Activated naive CD8-positive, alpha-beta T cell treated with anti-CD3 and anti-CD28 coated beads, Interleukin-2, amount 50 U/mL, for 24 hours (primary cell): ENCODE data around the gene BMPR2.
A peak's percentile ranks its signal among the peaks of the same experiment; 100 is the strongest.

Experiments used
- ATAC-seq: fragments of 150-1000 bp; cut with Tn5 transposase; one replicate; pipeline ENCODE4 v1.10.0; 2021
- DNase-seq: peaks from one replicate; pipeline ENCODE4 v3.0.0; 2021
- H3K27ac Mint-ChIP-seq: one replicate; pipeline ENCODE4 v1.8.0; 2021; ENCODE audit warnings: mild to moderate bottlenecking, mixed read lengths
- H3K27me3 Mint-ChIP-seq: one replicate; pipeline ENCODE4 v1.8.0; 2021; ENCODE audit warnings: mixed read lengths
- H3K36me3 Mint-ChIP-seq: one replicate; pipeline ENCODE4 v1.8.0; 2021; ENCODE audit warnings: low read depth, mixed read lengths
- H3K4me1 Mint-ChIP-seq: one replicate; pipeline ENCODE4 v1.8.0; 2021; ENCODE audit warnings: mixed read lengths
- H3K4me3 Mint-ChIP-seq: one replicate; pipeline ENCODE4 v1.8.0; 2021; ENCODE audit warnings: mild to moderate bottlenecking, moderate library complexity, mixed read lengths
- H3K9me3 Mint-ChIP-seq: one replicate; pipeline ENCODE4 v1.8.0; 2021; ENCODE audit warnings: mixed read lengths

BMPR2 gene

GRCh38 chr2:202605174-202605573 lies 229.0 kb downstream of the BMPR2 start:
- Mint-ChIP-seq H3K36me3 (peaks cover 2% of the 10 kb centered on the region), H3K27ac (peak overlapping the region; percentile 85)

GRCh38 chr2:202608142-202608852 lies 232.2 kb downstream of the BMPR2 start:
- Mint-ChIP-seq H3K27ac (no peak overlapping the region), H3K4me1 (peaks cover 26% of the 10 kb centered on the region), H3K36me3 (peaks cover 2% of the 10 kb centered on the region)

More at GRCh38 chr2:202605174-202605573, 229.0 kb downstream of the BMPR2 start:
- Mint-ChIP-seq H3K4me1 (peaks cover 23% of the 10 kb centered on the region), H3K9me3 (no peaks in the 10 kb centered on the region), H3K27me3 (no peaks in the 10 kb centered on the region), H3K4me3 (no peak overlapping the region)
- ATAC-seq (peak; percentile 55), DNase-seq (no peak)

GRCh38 chr2:202609381-202610145 lies 233.4 kb downstream of the BMPR2 start:
- peak; percentile 89 for ATAC-seq

More at GRCh38 chr2:202608142-202608852, 232.2 kb downstream of the BMPR2 start:
- no peaks in the 10 kb centered on the region for H3K27me3 Mint-ChIP-seq
- H3K4me3 Mint-ChIP-seq: no peak overlapping the region
- no peaks in the 10 kb centered on the region for H3K9me3 Mint-ChIP-seq
- no peak for DNase-seq
- ATAC-seq: no peak

GRCh38 chr2:202610380-202610779 lies 234.3 kb downstream of the BMPR2 start:
- peaks cover 17% of the 10 kb centered on the region for H3K4me1 Mint-ChIP-seq
- no peak overlapping the region for H3K4me3 Mint-ChIP-seq
- ATAC-seq (no peak), DNase-seq (no peak)
- H3K36me3 Mint-ChIP-seq: no peaks in the 10 kb centered on the region
- H3K9me3 Mint-ChIP-seq: no peaks in the 10 kb centered on the region
- no peaks in the 10 kb centered on the region for H3K27me3 Mint-ChIP-seq
- H3K27ac Mint-ChIP-seq: no peak overlapping the region

More at GRCh38 chr2:202609381-202610145, 233.4 kb downstream of the BMPR2 start:
- Mint-ChIP-seq H3K4me1 (peaks cover 23% of the 10 kb centered on the region), H3K36me3 (peaks cover 2% of the 10 kb centered on the region), H3K27ac (no peak overlapping the region), H3K27me3 (no peaks in the 10 kb centered on the region), H3K4me3 (no peak overlapping the region), H3K9me3 (no peaks in the 10 kb centered on the region)
- DNase-seq: no peak

- H3K27me3 Mint-ChIP-seq: no peaks in the 10 kb centered on the region
- no peak overlapping the region for H3K4me3 Mint-ChIP-seq
- H3K27ac Mint-ChIP-seq: no peak overlapping the region
- no peak for ATAC-seq
- no peaks in the 10 kb centered on the region for H3K36me3 Mint-ChIP-seq
- no peak for DNase-seq
- H3K9me3 Mint-ChIP-seq: no peaks in the 10 kb centered on the region
- H3K4me1 Mint-ChIP-seq: peaks cover 14% of the 10 kb centered on the region
Observed at GRCh38 chr2:202612145-202612544, 236.0 kb downstream of the BMPR2 start.

GRCh38 chr2:202613479-202613878 lies 237.4 kb downstream of the BMPR2 start:
- H3K4me3 Mint-ChIP-seq: no peak overlapping the region
- H3K27ac Mint-ChIP-seq: no peak overlapping the region
- no peaks in the 10 kb centered on the region for H3K36me3 Mint-ChIP-seq
- no peaks in the 10 kb centered on the region for H3K27me3 Mint-ChIP-seq
- H3K4me1 Mint-ChIP-seq: peaks cover 14% of the 10 kb centered on the region
- DNase-seq: no peak
- no peak for ATAC-seq
- H3K9me3 Mint-ChIP-seq: no peaks in the 10 kb centered on the region
